Parathyroid adenoma (tissue), 2 donors: ENCODE data around the gene ANK3.

Experiments used
- H2AFZ ChIP-seq: fragments of 300-600 bp; sonication (generic); one replicate; pipeline ENCODE4 v1.7.0; 2017; ENCODE audit warnings: antibody characterized with exemption, mild to moderate bottlenecking
- H3K27ac ChIP-seq: fragments of 300-600 bp; sonication (generic); one replicate; pipeline ENCODE4 v1.7.0; 2017
- H3K27me3 ChIP-seq: fragments of 300-600 bp; sonication (generic); one replicate; pipeline ENCODE4 v1.7.0; 2017; ENCODE audit warnings: low read length; ENCODE audit not compliant: control insufficient read depth, insufficient read depth
- H3K36me3 ChIP-seq: fragments of 300-600 bp; sonication (generic); one replicate; pipeline ENCODE4 v1.7.0; 2017; ENCODE audit warnings: low read length; ENCODE audit not compliant: control insufficient read depth, insufficient read depth
- H3K4me1 ChIP-seq: fragments of 300-600 bp; sonication (generic); one replicate; pipeline ENCODE4 v1.7.0; 2017; ENCODE audit warnings: control low read depth
- H3K4me2 ChIP-seq: fragments of 300-600 bp; sonication (generic); one replicate; pipeline ENCODE4 v1.7.0; 2017; ENCODE audit warnings: low read length
- H3K4me3 ChIP-seq: fragments of 300-600 bp; sonication (generic); one replicate; pipeline ENCODE4 v1.7.0; 2017; ENCODE audit warnings: low read depth, low read length
- H3K79me2 ChIP-seq: fragments of 300-600 bp; sonication (generic); one replicate; pipeline ENCODE4 v1.7.0; 2017; ENCODE audit warnings: control low read depth
- H3K9ac ChIP-seq: fragments of 300-600 bp; sonication (generic); one replicate; pipeline ENCODE4 v1.7.0; 2017; ENCODE audit warnings: mild to moderate bottlenecking
- H3K9me3 ChIP-seq: fragments of 300-600 bp; sonication (generic); one replicate; pipeline ENCODE4 v1.7.0; 2017; ENCODE audit warnings: low read length; ENCODE audit not compliant: control insufficient read depth
- TF ChIP-seq, protein P1 (sequence below): fragments of 300-600 bp; sonication (generic); IDR thresholded peaks from one replicate; pipeline ENCODE4 v1.7.0; 2017; ENCODE audit warnings: antibody characterized with exemption, mild to moderate bottlenecking
- donor health status: primary hyperparathyroidism.

Gene ANK3

DNA sequence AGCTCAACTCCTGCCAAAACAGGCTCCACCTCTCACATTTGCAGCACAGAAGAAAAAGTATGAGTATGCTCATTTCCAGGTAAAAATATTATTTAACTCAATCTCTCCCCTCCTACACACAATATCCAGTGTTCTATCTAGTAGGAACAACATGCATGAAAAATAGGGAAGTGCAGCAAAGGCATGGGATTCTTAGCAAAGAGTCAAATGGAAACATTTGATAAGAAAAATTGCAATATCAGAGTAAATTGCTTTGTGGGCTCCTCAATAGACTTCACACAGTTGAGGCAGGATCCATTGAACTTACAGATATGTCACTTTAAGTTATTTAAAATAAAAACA is 150.9 kb downstream of the ANK3 start:
- Histone ChIP-seq H3K79me2 (no peaks in the 10 kb centered on the region), H2AFZ (peak overlapping the region; percentile 34), H3K27me3 (no peaks in the 10 kb centered on the region), H3K4me3 (no peak overlapping the region), H3K9ac (no peak overlapping the region), H3K4me2 (no peak overlapping the region), H3K27ac (no peak overlapping the region), H3K4me1 (no peaks in the 10 kb centered on the region), H3K36me3 (no peaks in the 10 kb centered on the region), H3K9me3 (no peaks in the 10 kb centered on the region)
- TF ChIP-seq, protein P1, sequence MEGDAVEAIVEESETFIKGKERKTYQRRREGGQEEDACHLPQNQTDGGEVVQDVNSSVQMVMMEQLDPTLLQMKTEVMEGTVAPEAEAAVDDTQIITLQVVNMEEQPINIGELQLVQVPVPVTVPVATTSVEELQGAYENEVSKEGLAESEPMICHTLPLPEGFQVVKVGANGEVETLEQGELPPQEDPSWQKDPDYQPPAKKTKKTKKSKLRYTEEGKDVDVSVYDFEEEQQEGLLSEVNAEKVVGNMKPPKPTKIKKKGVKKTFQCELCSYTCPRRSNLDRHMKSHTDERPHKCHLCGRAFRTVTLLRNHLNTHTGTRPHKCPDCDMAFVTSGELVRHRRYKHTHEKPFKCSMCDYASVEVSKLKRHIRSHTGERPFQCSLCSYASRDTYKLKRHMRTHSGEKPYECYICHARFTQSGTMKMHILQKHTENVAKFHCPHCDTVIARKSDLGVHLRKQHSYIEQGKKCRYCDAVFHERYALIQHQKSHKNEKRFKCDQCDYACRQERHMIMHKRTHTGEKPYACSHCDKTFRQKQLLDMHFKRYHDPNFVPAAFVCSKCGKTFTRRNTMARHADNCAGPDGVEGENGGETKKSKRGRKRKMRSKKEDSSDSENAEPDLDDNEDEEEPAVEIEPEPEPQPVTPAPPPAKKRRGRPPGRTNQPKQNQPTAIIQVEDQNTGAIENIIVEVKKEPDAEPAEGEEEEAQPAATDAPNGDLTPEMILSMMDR, result no peak

DNA sequence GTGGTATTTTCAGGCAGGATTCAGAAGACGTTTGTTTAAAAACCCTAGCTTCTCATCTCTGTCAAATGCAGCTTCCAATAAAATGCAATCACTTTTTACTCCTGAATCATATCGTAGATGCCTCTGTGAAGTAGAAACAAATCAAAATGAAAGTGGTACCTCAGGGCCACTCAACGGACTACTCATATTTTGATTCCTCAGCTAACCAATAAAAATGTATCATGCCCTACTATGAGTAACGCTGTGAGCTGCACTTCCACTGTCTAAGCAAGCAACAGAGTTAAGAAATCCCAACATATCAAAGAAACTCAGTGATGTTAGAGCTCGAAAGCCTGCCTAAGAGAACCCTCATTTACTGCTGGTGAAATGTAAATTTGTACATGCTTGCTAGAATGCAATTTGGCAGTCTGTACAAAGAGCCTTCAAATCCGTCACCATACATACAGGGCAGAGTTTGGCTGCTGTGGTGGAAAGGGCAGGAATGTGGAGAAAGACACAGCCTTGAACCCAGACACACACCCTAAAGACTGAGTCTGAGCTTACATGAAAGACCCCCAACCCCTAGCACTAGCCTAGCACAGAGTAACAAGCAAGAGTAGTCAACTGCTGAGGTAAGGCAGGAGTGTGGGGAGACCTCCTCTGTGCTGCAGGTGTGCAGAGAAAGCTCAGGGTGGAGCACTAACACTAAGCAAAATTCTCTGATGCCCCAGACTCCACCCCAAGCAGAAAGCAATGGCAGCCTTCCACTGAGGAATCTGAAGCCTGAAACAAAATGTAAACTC is 151.5 kb downstream of the ANK3 start:
- no peaks in the 10 kb centered on the region for H3K36me3 ChIP-seq
- H2AFZ ChIP-seq, result peak overlapping the region; percentile 34
- H3K27me3 ChIP-seq, result no peaks in the 10 kb centered on the region
- no peak overlapping the region for H3K4me2 ChIP-seq
- H3K79me2 ChIP-seq, result no peaks in the 10 kb centered on the region
- TF ChIP-seq, protein P1, result peak; percentile 63
- no peaks in the 10 kb centered on the region for H3K4me1 ChIP-seq
- no peaks in the 10 kb centered on the region for H3K9me3 ChIP-seq
- no peak overlapping the region for H3K9ac ChIP-seq
- no peak overlapping the region for H3K4me3 ChIP-seq
- H3K27ac ChIP-seq, result no peak overlapping the region

DNA sequence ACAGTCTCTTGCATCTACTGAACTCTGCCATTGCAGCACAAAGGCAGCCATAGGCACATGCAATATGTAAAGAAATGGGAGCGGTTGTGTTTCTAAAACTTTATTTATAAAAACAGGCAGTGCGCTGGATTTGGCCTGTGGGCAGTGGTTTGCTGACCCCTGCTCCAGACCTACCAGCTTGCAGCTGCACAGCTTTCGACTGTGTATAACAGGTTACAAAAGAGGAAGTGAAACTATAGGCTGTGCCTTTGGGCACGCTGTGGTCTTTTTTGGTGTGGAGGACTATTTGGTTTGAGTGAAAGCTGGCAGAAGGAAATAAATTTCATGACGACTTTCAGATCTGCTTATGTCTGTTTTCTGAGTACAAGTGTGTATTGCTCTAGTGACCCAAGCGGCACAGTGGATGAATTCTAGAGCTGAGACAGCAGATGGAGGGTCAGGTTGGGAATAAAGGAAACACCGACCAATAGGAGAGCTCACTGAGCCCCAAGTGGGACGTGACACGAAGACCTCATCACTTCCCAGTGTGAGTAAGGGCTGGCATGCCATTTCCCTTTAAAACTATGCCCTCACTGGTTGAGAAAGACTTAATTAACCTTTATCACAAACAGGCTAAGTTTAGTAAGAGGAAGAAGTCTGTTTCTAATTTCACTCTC is 152.7 kb downstream of the ANK3 start:
- TF ChIP-seq, protein P1, result no peak
- Histone ChIP-seq H3K79me2 (no peaks in the 10 kb centered on the region), H3K9ac (no peak overlapping the region), H3K4me3 (no peak overlapping the region), H3K36me3 (no peaks in the 10 kb centered on the region), H3K27ac (no peak overlapping the region), H3K27me3 (no peaks in the 10 kb centered on the region), H3K4me2 (no peak overlapping the region), H3K9me3 (no peaks in the 10 kb centered on the region), H2AFZ (no peak overlapping the region), H3K4me1 (no peaks in the 10 kb centered on the region)

DNA sequence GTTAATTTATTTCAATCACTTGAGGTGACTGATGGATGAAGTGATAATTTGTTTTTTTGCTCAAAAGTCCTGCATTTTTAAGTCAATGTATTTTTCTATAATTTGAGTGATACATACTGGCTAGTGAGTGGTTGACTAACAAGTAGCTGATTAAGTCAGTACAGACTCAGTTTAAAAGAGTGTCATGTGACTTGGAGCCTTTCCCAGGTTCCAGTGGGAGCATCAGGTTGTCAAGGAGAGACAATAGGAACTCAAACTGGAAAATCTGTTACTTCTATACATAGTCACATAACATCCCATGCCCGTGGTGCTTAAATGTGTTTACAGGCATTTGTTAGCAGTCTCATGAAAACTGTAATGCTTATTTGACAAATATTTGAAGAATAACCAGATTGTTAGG is 154.7 kb downstream of the ANK3 start:
- H3K4me3 ChIP-seq, result no peak overlapping the region
- no peaks in the 10 kb centered on the region for H3K4me1 ChIP-seq
- no peak overlapping the region for H2AFZ ChIP-seq
- H3K79me2 ChIP-seq, result no peaks in the 10 kb centered on the region
- H3K9me3 ChIP-seq, result no peaks in the 10 kb centered on the region
- no peaks in the 10 kb centered on the region for H3K27me3 ChIP-seq
- H3K9ac ChIP-seq, result no peak overlapping the region
- no peak overlapping the region for H3K27ac ChIP-seq
- TF ChIP-seq, protein P1, result no peak
- no peaks in the 10 kb centered on the region for H3K36me3 ChIP-seq
- no peak overlapping the region for H3K4me2 ChIP-seq
